Measurements from ENCODE around the gene NSMCE1.
A peak's percentile ranks its signal among the peaks of the same experiment; 100 is the strongest.

Gene NSMCE1

GRCh38 chr16:27268376-27269299 lies at the start of gene NSMCE1:
Gene NSMCE1 (minus strand): TSS chr16:27268772. CDS start chr16:27257570, 11,202 bp downstream.
- peak within 1 kb of the TSS; percentile 92 for H2AFZ ChIP-seq (ENCODE audit: low read depth, low read length)
- peak within 1 kb of the TSS; percentile 52 for H3K27ac ChIP-seq (ENCODE audit: low read length)
- TF ChIP-seq, protein P1, sequence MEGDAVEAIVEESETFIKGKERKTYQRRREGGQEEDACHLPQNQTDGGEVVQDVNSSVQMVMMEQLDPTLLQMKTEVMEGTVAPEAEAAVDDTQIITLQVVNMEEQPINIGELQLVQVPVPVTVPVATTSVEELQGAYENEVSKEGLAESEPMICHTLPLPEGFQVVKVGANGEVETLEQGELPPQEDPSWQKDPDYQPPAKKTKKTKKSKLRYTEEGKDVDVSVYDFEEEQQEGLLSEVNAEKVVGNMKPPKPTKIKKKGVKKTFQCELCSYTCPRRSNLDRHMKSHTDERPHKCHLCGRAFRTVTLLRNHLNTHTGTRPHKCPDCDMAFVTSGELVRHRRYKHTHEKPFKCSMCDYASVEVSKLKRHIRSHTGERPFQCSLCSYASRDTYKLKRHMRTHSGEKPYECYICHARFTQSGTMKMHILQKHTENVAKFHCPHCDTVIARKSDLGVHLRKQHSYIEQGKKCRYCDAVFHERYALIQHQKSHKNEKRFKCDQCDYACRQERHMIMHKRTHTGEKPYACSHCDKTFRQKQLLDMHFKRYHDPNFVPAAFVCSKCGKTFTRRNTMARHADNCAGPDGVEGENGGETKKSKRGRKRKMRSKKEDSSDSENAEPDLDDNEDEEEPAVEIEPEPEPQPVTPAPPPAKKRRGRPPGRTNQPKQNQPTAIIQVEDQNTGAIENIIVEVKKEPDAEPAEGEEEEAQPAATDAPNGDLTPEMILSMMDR (IDR thresholded peaks at IDR 0.05; ENCODE audit: low read depth, low read length): no peak
- TF ChIP-seq EZH2phosphoT487 (IDR thresholded peaks at IDR 0.05; ENCODE audit: low read depth): no peak

GRCh38 chr16:27317738-27318391 lies 49.3 kb upstream of the NSMCE1 start:
- H3K9ac ChIP-seq (ENCODE audit: low read length): no peak overlapping the region
- no peaks in the 10 kb centered on the region for H3K9me3 ChIP-seq (ENCODE audit: insufficient read depth, low read length)
- peak overlapping the region; percentile 34 for H3K4me2 ChIP-seq (ENCODE audit: low read length)
- no peak overlapping the region; the same call in 1 of the 2 replicates for H3K4me3 ChIP-seq (ENCODE audit: low read length)
- TF ChIP-seq EZH2phosphoT487 (IDR thresholded peaks at IDR 0.05; ENCODE audit: low read depth): no peak
- TF ChIP-seq, protein P1 (IDR thresholded peaks at IDR 0.05; ENCODE audit: low read depth, low read length): no peak
- H3K36me3 ChIP-seq (replicated peaks; ENCODE audit: low read depth, low read length): peaks cover 2% of the 10 kb centered on the region
- H2AFZ ChIP-seq (ENCODE audit: low read depth, low read length): no peak overlapping the region
- no peak overlapping the region for H3K27ac ChIP-seq (ENCODE audit: low read length)
- peaks cover 27% of the 10 kb centered on the region for H3K4me1 ChIP-seq (ENCODE audit: low read length)
- H3K79me2 ChIP-seq (ENCODE audit: low read length): peaks cover 78% of the 10 kb centered on the region
- peaks cover 3% of the 10 kb centered on the region for H3K27me3 ChIP-seq (ENCODE audit: low read depth, low read length)
- H4K20me1 ChIP-seq (ENCODE audit: insufficient read depth, low read length): peaks cover 37% of the 10 kb centered on the region

More at GRCh38 chr16:27268376-27269299, at the start of gene NSMCE1:
- peaks cover 14% of the 10 kb centered on the region for H3K4me1 ChIP-seq (ENCODE audit: low read length)
- H3K4me2 ChIP-seq (ENCODE audit: low read length): peak within 1 kb of the TSS; percentile 83
- peaks cover 20% of the 10 kb centered on the region for H3K79me2 ChIP-seq (ENCODE audit: low read length)
- H4K20me1 ChIP-seq (ENCODE audit: insufficient read depth, low read length): no peaks in the 10 kb centered on the region
- peak within 1 kb of the TSS; percentile 95 for H3K4me3 ChIP-seq (ENCODE audit: low read length)
- peaks cover 5% of the 10 kb centered on the region for H3K36me3 ChIP-seq (replicated peaks; ENCODE audit: low read depth, low read length)
- peak within 1 kb of the TSS; percentile 87 for H3K9ac ChIP-seq (ENCODE audit: low read length)
- 0 out of 2 replicates have a peak, but pooled peaks cover 5% of the 10 kb centered on the region for H3K9me3 ChIP-seq (ENCODE audit: insufficient read depth, low read length)
- H3K27me3 ChIP-seq (ENCODE audit: low read depth, low read length): no peaks in the 10 kb centered on the region

- no peak overlapping the region for H3K27ac ChIP-seq (ENCODE audit: low read length)
- no peak for TF ChIP-seq EZH2phosphoT487 (IDR thresholded peaks at IDR 0.05; ENCODE audit: low read depth)
- TF ChIP-seq, protein P1 (IDR thresholded peaks at IDR 0.05; ENCODE audit: low read depth, low read length): no peak
- peaks cover 2% of the 10 kb centered on the region for H3K36me3 ChIP-seq (replicated peaks; ENCODE audit: low read depth, low read length)
- H3K9me3 ChIP-seq (ENCODE audit: insufficient read depth, low read length): no peaks in the 10 kb centered on the region
- H2AFZ ChIP-seq (ENCODE audit: low read depth, low read length): no peak overlapping the region
- no peak overlapping the region for H3K4me2 ChIP-seq (ENCODE audit: low read length)
- H3K9ac ChIP-seq (ENCODE audit: low read length): no peak overlapping the region
- H3K27me3 ChIP-seq (ENCODE audit: low read depth, low read length): peaks cover 9% of the 10 kb centered on the region
- no peak overlapping the region for H3K4me3 ChIP-seq (ENCODE audit: low read length)
- H3K79me2 ChIP-seq (ENCODE audit: low read length): peaks cover 73% of the 10 kb centered on the region
- H4K20me1 ChIP-seq (ENCODE audit: insufficient read depth, low read length): peaks cover 36% of the 10 kb centered on the region
- peaks cover 27% of the 10 kb centered on the region for H3K4me1 ChIP-seq (ENCODE audit: low read length)
Observed at GRCh38 chr16:27317320-27317719, 48.7 kb upstream of the NSMCE1 start.
